GM12878 (cell line): ENCODE data around the gene KCNK13. TPM values are rescaled to one million over a fixed set of nuclear protein-coding genes. Genes with fewer than 3 reads are reported as not detected.

Source experiments
- ATAC-seq: fragments of 200-7000 bp; cut with Tn5 transposase; 3 replicates; pipeline ENCODE4 v1.9.1; 2020; ENCODE audit warnings: mild to moderate bottlenecking, moderate library complexity
- BruUV-seq: library from RNA; stranded (reverse); fragments of 400-500 nt; replicated peaks from 2 replicates; lab custom pipeline; 2021; lab: Mats Ljungman, UMichigan
- CTCF ChIA-PET: fragments of 300-600 bp; sonication (Branson Sonifier 250); formaldehyde crosslinking; extraction: SDS; loops from one replicate; lab custom pipeline; 2021; ENCODE audit warnings: inconsistent platforms; lab: Yijun Ruan, JAX
- POLR2A ChIA-PET: fragments of 350-600 bp; formaldehyde crosslinking; extraction: SDS; loops from one replicate; lab custom pipeline; 2021; ENCODE audit warnings: inconsistent platforms; lab: Charles Lee
- RAD21 ChIA-PET: fragments of 300-600 bp; sonication (Branson Sonifier 250); formaldehyde crosslinking; loops from one replicate; lab custom pipeline; 2023; ENCODE audit warnings: antibody characterized with exemption; ENCODE audit not compliant: unreplicated experiment; lab: Charles Lee
- SMC1A ChIA-PET: fragments of 300-600 bp; sonication (Branson Sonifier 250); formaldehyde crosslinking; loops from one replicate; lab custom pipeline; 2023; ENCODE audit not compliant: unreplicated experiment, uncharacterized antibody; lab: Charles Lee
- DNase-seq: peaks from one replicate; pipeline ENCODE4 v3.0.0-alpha.2; 2011; ENCODE audit warnings: low read depth, low spot score
- FAIRE-seq: peaks from 3 replicates; lab custom pipeline; 2011; peaks lifted over from hg19 to GRCh38; lab: Jason Lieb, UNC
- H2AFZ ChIP-seq: 2 replicates; pipeline ENCODE4 v1.6.0; 2011; ENCODE audit warnings: low read depth, low read length, control low read depth; ENCODE audit not compliant: control insufficient read depth
- H3K27ac ChIP-seq: 2 replicates; pipeline ENCODE4 v1.5.1; 2011; ENCODE audit warnings: control low read depth; ENCODE audit not compliant: control insufficient read depth, insufficient read depth
- H3K27me3 ChIP-seq, 2 experiments: replicated peaks in 1 of 2; 2 replicates each; pipeline versions ENCODE4 v1.6.0 to v1.6.1; 2011; ENCODE audit warnings: low read length in 1 of 2; ENCODE audit not compliant: control insufficient read depth in 2 of 2, insufficient read depth in 2 of 2
- H3K36me3 ChIP-seq, 2 experiments: 2 replicates each; pipeline ENCODE4 v1.5.1; 2011; ENCODE audit warnings: low read length in 1 of 2; ENCODE audit not compliant: control insufficient read depth in 2 of 2, insufficient read depth in 2 of 2
- H3K4me1 ChIP-seq: 2 replicates; pipeline ENCODE4 v1.6.1; 2011; ENCODE audit warnings: mild to moderate bottlenecking, low read length, moderate library complexity, mixed read lengths; ENCODE audit not compliant: control insufficient read depth, insufficient read depth
- H3K4me2 ChIP-seq: 2 replicates; pipeline ENCODE4 v1.6.0; 2011; ENCODE audit warnings: control low read depth; ENCODE audit not compliant: control insufficient read depth, insufficient read depth
- H3K4me3 ChIP-seq: fragments of 200-600 bp; sonication (generic); 2 replicates; pipeline ENCODE4 v1.5.1; 2016
- H3K79me2 ChIP-seq: 2 replicates; pipeline ENCODE4 v1.6.0; 2011; ENCODE audit warnings: low read length; ENCODE audit not compliant: control insufficient read depth, insufficient read depth
- H3K9ac ChIP-seq: 2 replicates; pipeline ENCODE4 v1.8.0; 2011; ENCODE audit warnings: low read length, control low read depth, mixed read lengths; ENCODE audit not compliant: control insufficient read depth, insufficient read depth
- H3K9me3 ChIP-seq: replicated peaks from 3 replicates; pipeline ENCODE4 v1.5.1; 2011; ENCODE audit warnings: mild to moderate bottlenecking, low read length; ENCODE audit not compliant: control insufficient read depth, insufficient read depth
- H4K20me1 ChIP-seq: 2 replicates; pipeline ENCODE4 v1.6.0; 2011; ENCODE audit not compliant: control insufficient read depth, insufficient read depth
- ASH2L ChIP-seq: fragments of 300-600, 200-600 bp; sonication (generic); IDR thresholded peaks from 2 replicates; pipeline ENCODE4 v1.6.1; 2017; ENCODE audit warnings: low read depth, mild to moderate bottlenecking, borderline replicate concordance
- CHD4 ChIP-seq: fragments of 200-600 bp; sonication (generic); IDR thresholded peaks from 2 replicates; pipeline ENCODE4 v1.6.1; 2016; ENCODE audit warnings: mild to moderate bottlenecking
- CREB1 ChIP-seq: IDR thresholded peaks from 2 replicates; pipeline ENCODE4 v1.6.1; 2012; ENCODE audit warnings: low read depth, mild to moderate bottlenecking, inconsistent platforms
- FOXM1 ChIP-seq: IDR thresholded peaks from 2 replicates; pipeline ENCODE4 v1.6.1; 2012; ENCODE audit warnings: low read depth, mild to moderate bottlenecking, inconsistent platforms, low read length, moderate library complexity
- GATAD2B ChIP-seq: fragments of 450-650 bp; conservative IDR thresholded peaks from 2 replicates; pipeline ENCODE4 v1.6.1; 2017; ENCODE audit warnings: low read depth, mild to moderate bottlenecking, moderate library complexity
- HCFC1 ChIP-seq: fragments of 150-350 bp; IDR thresholded peaks from 2 replicates; pipeline ENCODE4 v1.6.1; 2014; ENCODE audit warnings: low read length
- HDAC6 ChIP-seq: fragments of 200-600 bp; sonication (generic); IDR thresholded peaks from one replicate; pipeline ENCODE4 v1.8.0; 2017; ENCODE audit warnings: antibody characterized with exemption; ENCODE audit not compliant: unreplicated experiment
- HDGF ChIP-seq: fragments of 450-650 bp; IDR thresholded peaks from 2 replicates; pipeline ENCODE4 v1.6.1; 2016; ENCODE audit warnings: antibody characterized with exemption
- MTA3 ChIP-seq: IDR thresholded peaks from 2 replicates; pipeline ENCODE4 v1.6.1; 2012; ENCODE audit warnings: low read length, inconsistent platforms, borderline replicate concordance
- MXI1 ChIP-seq: fragments of 150-350 bp; IDR thresholded peaks from 2 replicates; pipeline ENCODE4 v1.6.1; 2011; ENCODE audit warnings: low read depth, mild to moderate bottlenecking, inconsistent platforms, low read length, improper control_type of control experiment
- NFIC ChIP-seq: IDR thresholded peaks from 2 replicates; pipeline ENCODE4 v1.6.1; 2012; ENCODE audit warnings: low read depth, mild to moderate bottlenecking, inconsistent platforms, low read length, moderate library complexity
- SP1 ChIP-seq: IDR thresholded peaks from one replicate; pipeline ENCODE4 v1.6.1; 2011; ENCODE audit warnings: low read depth, low read length
- SREBF1 ChIP-seq: IDR thresholded peaks from 2 replicates; pipeline ENCODE4 v1.6.1; 2012; ENCODE audit warnings: mild to moderate bottlenecking, low read length
- SUZ12 ChIP-seq: fragments of 200-600 bp; sonication (generic); IDR thresholded peaks from one replicate; pipeline ENCODE4 v1.6.1; 2018; ENCODE audit warnings: antibody characterized with exemption, mild to moderate bottlenecking; ENCODE audit not compliant: unreplicated experiment
- YY1 ChIP-seq: IDR thresholded peaks from 2 replicates; pipeline ENCODE4 v1.6.1; 2011; ENCODE audit warnings: low read depth, mild to moderate bottlenecking, low read length
- ZBED1 ChIP-seq: IDR thresholded peaks from 2 replicates; pipeline ENCODE4 v1.6.1; 2016; ENCODE audit warnings: borderline replicate concordance
- ZNF207 ChIP-seq: fragments of 450-650 bp; IDR thresholded peaks from 2 replicates; pipeline ENCODE4 v1.6.1; 2014; ENCODE audit warnings: antibody characterized with exemption, mild to moderate bottlenecking, borderline replicate concordance
- ZNF687 ChIP-seq: fragments of 450-650 bp; IDR thresholded peaks from 2 replicates; pipeline ENCODE4 v1.6.1; 2017; ENCODE audit warnings: mild to moderate bottlenecking, moderate library complexity
- WGBS: methylation state at CpG from one replicate; pipeline ENCODE4 v1.1.6; 2016; ENCODE audit warnings: low lambda C conversion rate; ENCODE audit not compliant: insufficient replicate concordance, insufficient coverage; ENCODE audit errors: missing lambda C conversion rate; 5-methylcytosine and 5-hydroxymethylcytosine counted together
- in situ Hi-C: fragments of 300-500 bp; cut with MboI; formaldehyde crosslinking; loops from 9 replicates; pipeline ENCODE4 v1.14.3; 2018; ENCODE audit warnings: mixed read lengths
- intact Hi-C: fragments of 100-400 bp; cut with micrococcal nuclease; formaldehyde crosslinking; loops from one replicate; pipeline ENCODE4 v1.14.2; 2022; ENCODE audit not compliant: unreplicated experiment
- polyA plus RNA-seq, 11 experiments: library from polyadenylated mRNA; depleted of rRNA in 4 of 11; unstranded in 6 of 11; stranded (reverse) in 5 of 11; fragments of >200 nt; fragmentation: Nextera tagmentation in 4 of 11; fragmentation: Illumina TruSeq in 1 of 11; extraction: Ambion mirVana in 4 of 11; extraction: Trizol in 1 of 11; gene quantifications; 1 replicate in 1 of 11; 2 replicates in 10 of 11; pipeline versions ENCODE4 v1.2.1 to v1.2.3, GENCODE V29; 2011 to 2016; ENCODE audit warnings: inconsistent platforms in 2 of 11, missing spikeins in 2 of 11, low read depth in 1 of 11
- total RNA-seq, 4 experiments: library from RNA; depleted of rRNA in 3 of 4; stranded (reverse); fragments of >200 nt in 3 of 4; fragmentation: Illumina TruSeq in 1 of 4; extraction: Trizol in 1 of 4; gene quantifications; 2 replicates each; pipeline versions ENCODE4 v1.2.1 to v1.2.3, GENCODE V29; 2013 to 2021
- TF ChIP-seq, protein P1 (sequence below): fragments of 450-650 bp; IDR thresholded peaks from 2 replicates; pipeline ENCODE4 v1.6.1; 2017; ENCODE audit warnings: low read depth, mild to moderate bottlenecking, moderate library complexity
- TF ChIP-seq, protein P2 (sequence below): fragments of 450-650 bp; IDR thresholded peaks from 2 replicates; pipeline ENCODE4 v1.6.1; 2017; ENCODE audit warnings: mild to moderate bottlenecking, low read depth, inconsistent platforms; ENCODE audit not compliant: poor library complexity, severe bottlenecking

The KCNK13 gene
- total and polyA plus RNA-seq, 10 of the 15 experiments (the other 5 are each of a cell fraction or from before 2014, with no cell fraction given), result not detected

DNA sequence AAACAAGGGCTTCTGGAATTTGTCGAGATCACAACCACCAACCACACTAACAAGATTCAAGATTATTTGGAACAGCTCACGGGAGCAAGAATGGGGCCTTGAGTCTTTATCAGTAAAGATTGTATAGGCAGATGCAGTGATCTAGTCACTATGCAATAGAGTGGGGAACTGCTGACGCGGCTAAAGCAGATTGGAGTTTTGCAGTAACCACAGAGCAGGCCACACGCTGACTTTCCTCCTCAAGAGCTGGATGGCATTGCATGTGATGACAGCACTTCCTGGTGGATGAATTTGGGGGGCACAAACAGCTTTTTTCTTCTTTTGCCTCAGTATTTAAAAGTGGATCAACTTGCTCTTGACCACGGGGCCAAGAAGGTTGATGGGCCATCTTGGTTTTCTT, 46.0 kb downstream of the KCNK13 start:
- in situ Hi-C loops (no loop called here), intact Hi-C loops (no loop called here)
- Histone ChIP-seq H3K4me1 (no peaks in the 10 kb centered on the region), H3K4me3 (no peak overlapping the region), H3K27me3 (peaks cover 0 to 3% of the 10 kb centered on the region in 2 experiments; a peak in 3 of 4 replicates), H3K36me3 (no peaks in the 10 kb centered on the region), H3K9me3 (no peaks in the 10 kb centered on the region), H4K20me1 (no peaks in the 10 kb centered on the region), H3K27ac (no peak overlapping the region), H3K79me2 (no peaks in the 10 kb centered on the region), H2AFZ (no peak overlapping the region), H3K4me2 (no peak overlapping the region), H3K9ac (no peak overlapping the region)
- POLR2A ChIA-PET, result no interaction called here
- FAIRE-seq (no peak), DNase-seq (no peak), ATAC-seq (no peak)
- CTCF ChIA-PET, result interaction anchor here (0.6 kb wide), 1 partner anchor 1643 kb away, joined by 6 read pairs; no protein-coding TSS in a partner anchor
- RAD21 ChIA-PET, result no interaction called here
- 40% methylated on average over 6 of the region's 6 CpGs for WGBS
- SMC1A ChIA-PET, result no interaction called here
- TF ChIP-seq ZNF207 (no peak), HDGF (no peak), CHD4 (no peak), SP1 (no peak), CREB1 (no peak), YY1 (no peak), SREBF1 (no peak), ZBED1 (no peak), MTA3 (no peak), NFIC (no peak), MXI1 (no peak), HCFC1 (no peak), GATAD2B (no peak), SUZ12 (no peak), HDAC6 (no peak), ASH2L (no peak), FOXM1 (no peak), ZNF687 (no peak)
- TF ChIP-seq, protein P1, sequence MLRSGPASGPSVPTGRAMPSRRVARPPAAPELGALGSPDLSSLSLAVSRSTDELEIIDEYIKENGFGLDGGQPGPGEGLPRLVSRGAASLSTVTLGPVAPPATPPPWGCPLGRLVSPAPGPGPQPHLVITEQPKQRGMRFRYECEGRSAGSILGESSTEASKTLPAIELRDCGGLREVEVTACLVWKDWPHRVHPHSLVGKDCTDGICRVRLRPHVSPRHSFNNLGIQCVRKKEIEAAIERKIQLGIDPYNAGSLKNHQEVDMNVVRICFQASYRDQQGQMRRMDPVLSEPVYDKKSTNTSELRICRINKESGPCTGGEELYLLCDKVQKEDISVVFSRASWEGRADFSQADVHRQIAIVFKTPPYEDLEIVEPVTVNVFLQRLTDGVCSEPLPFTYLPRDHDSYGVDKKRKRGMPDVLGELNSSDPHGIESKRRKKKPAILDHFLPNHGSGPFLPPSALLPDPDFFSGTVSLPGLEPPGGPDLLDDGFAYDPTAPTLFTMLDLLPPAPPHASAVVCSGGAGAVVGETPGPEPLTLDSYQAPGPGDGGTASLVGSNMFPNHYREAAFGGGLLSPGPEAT, result no peak
- TF ChIP-seq, protein P2, sequence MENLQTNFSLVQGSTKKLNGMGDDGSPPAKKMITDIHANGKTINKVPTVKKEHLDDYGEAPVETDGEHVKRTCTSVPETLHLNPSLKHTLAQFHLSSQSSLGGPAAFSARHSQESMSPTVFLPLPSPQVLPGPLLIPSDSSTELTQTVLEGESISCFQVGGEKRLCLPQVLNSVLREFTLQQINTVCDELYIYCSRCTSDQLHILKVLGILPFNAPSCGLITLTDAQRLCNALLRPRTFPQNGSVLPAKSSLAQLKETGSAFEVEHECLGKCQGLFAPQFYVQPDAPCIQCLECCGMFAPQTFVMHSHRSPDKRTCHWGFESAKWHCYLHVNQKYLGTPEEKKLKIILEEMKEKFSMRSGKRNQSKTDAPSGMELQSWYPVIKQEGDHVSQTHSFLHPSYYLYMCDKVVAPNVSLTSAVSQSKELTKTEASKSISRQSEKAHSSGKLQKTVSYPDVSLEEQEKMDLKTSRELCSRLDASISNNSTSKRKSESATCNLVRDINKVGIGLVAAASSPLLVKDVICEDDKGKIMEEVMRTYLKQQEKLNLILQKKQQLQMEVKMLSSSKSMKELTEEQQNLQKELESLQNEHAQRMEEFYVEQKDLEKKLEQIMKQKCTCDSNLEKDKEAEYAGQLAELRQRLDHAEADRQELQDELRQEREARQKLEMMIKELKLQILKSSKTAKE, result no peak
- BruUV-seq, result no TSS peak
